Measurements from ENCODE around the gene LSAMP. TPM values are rescaled to one million over a fixed set of nuclear protein-coding genes. Genes with fewer than 3 reads are reported as not detected.

The LSAMP gene
- total and polyA plus RNA-seq, 7 donors, result 0.23 to 47.1 (median 22.9) TPM

GRCh38 chr3:116034086-116034485 is 411.2 kb downstream of the LSAMP start:
- Histone ChIP-seq H3K4me1 (no peaks in the 10 kb centered on the region), H3K27ac (no peak overlapping the region), H3K9me3 (no peaks in the 10 kb centered on the region), H3K4me3 (no peak overlapping the region), H3K27me3 (no peaks in the 10 kb centered on the region), H3K36me3 (no peaks in the 10 kb centered on the region)
- intact Hi-C loops (cut with DNase I), result no loop called here
- TF ChIP-seq POLR2AphosphoS5 (IDR thresholded peaks at IDR 0.05) (no peak), EP300 (IDR thresholded peaks at IDR 0.05) (no peak), CTCF (IDR thresholded peaks at IDR 0.05) (no peak), POLR2A (IDR thresholded peaks at IDR 0.05) (no peak)
- no peak for DNase-seq
- 55 to 75% methylated on average over 2 of the region's 2 CpGs for WGBS, 2 donors

- TF ChIP-seq CTCF (IDR thresholded peaks at IDR 0.05) (no peak), POLR2A (IDR thresholded peaks at IDR 0.05) (no peak), POLR2AphosphoS5 (IDR thresholded peaks at IDR 0.05) (no peak), EP300 (IDR thresholded peaks at IDR 0.05) (no peak)
- H3K9me3 ChIP-seq, result no peaks in the 10 kb centered on the region
Observed at GRCh38 chr3:116033516-116033915, 411.8 kb downstream of the LSAMP start.

GRCh38 chr3:116032176-116032575 is 413.1 kb downstream of the LSAMP start:
- WGBS, 2 donors, result 81 to 92% methylated on average over 1 of the region's 1 CpG
- intact Hi-C loops (cut with DNase I), result no loop called here
- TF ChIP-seq EP300 (IDR thresholded peaks at IDR 0.05) (no peak), CTCF (IDR thresholded peaks at IDR 0.05) (no peak), POLR2AphosphoS5 (IDR thresholded peaks at IDR 0.05) (no peak), POLR2A (IDR thresholded peaks at IDR 0.05) (no peak)
- Histone ChIP-seq H3K36me3 (no peaks in the 10 kb centered on the region), H3K27ac (no peak overlapping the region), H3K4me1 (peaks cover 0 to 17% (median 9%) of the 10 kb centered on the region in 4 donors), H3K27me3 (no peaks in the 10 kb centered on the region), H3K9me3 (no peaks in the 10 kb centered on the region), H3K4me3 (no peak overlapping the region)
- no peak for DNase-seq

More at GRCh38 chr3:116033516-116033915, 411.8 kb downstream of the LSAMP start:
- DNase-seq, result no peak
- WGBS, 2 donors, result 86 to 92% methylated on average over 10 of the region's 10 CpGs
- H3K4me1 ChIP-seq, result peaks cover 0 to 4% (median 2%) of the 10 kb centered on the region in 4 donors
- intact Hi-C loops (cut with DNase I), result no loop called here
- H3K4me3 ChIP-seq, result no peak overlapping the region
- H3K36me3 ChIP-seq, result no peaks in the 10 kb centered on the region
- H3K27ac ChIP-seq, result no peak overlapping the region
- no peaks in the 10 kb centered on the region for H3K27me3 ChIP-seq

- WGBS, 2 donors, result 82 to 89% methylated on average over 5 of the region's 5 CpGs
- H3K4me1 ChIP-seq, result peaks cover 0 to 18% (median 9%) of the 10 kb centered on the region in 4 donors
- TF ChIP-seq CTCF (IDR thresholded peaks at IDR 0.05) (no peak), EP300 (IDR thresholded peaks at IDR 0.05) (no peak), POLR2AphosphoS5 (IDR thresholded peaks at IDR 0.05) (no peak), POLR2A (IDR thresholded peaks at IDR 0.05) (no peak)
Observed at GRCh38 chr3:116030131-116030850, 415.0 kb downstream of the LSAMP start.

More at GRCh38 chr3:116030131-116030850, 415.0 kb downstream of the LSAMP start:
- DNase-seq, result no peak
- Histone ChIP-seq H3K4me3 (no peak overlapping the region), H3K36me3 (no peaks in the 10 kb centered on the region), H3K27ac (no peak overlapping the region), H3K9me3 (no peaks in the 10 kb centered on the region), H3K27me3 (no peaks in the 10 kb centered on the region)
- intact Hi-C loops (cut with DNase I), result no loop called here

Data from sigmoid colon (tissue), 7 donors.